ENCODE results near the gene HCLS1. TPM values are rescaled to one million over a fixed set of nuclear protein-coding genes. Genes with fewer than 3 reads are reported as not detected.
A peak's percentile ranks its signal among the peaks of the same experiment; 100 is the strongest.

Gene HCLS1
- total and polyA plus RNA-seq, 9 of the 15 experiments (the other 6 are each of a cell fraction or from before 2014, with no cell fraction given), result 4.8 to 34.1 (median 22.0) TPM

DNA sequence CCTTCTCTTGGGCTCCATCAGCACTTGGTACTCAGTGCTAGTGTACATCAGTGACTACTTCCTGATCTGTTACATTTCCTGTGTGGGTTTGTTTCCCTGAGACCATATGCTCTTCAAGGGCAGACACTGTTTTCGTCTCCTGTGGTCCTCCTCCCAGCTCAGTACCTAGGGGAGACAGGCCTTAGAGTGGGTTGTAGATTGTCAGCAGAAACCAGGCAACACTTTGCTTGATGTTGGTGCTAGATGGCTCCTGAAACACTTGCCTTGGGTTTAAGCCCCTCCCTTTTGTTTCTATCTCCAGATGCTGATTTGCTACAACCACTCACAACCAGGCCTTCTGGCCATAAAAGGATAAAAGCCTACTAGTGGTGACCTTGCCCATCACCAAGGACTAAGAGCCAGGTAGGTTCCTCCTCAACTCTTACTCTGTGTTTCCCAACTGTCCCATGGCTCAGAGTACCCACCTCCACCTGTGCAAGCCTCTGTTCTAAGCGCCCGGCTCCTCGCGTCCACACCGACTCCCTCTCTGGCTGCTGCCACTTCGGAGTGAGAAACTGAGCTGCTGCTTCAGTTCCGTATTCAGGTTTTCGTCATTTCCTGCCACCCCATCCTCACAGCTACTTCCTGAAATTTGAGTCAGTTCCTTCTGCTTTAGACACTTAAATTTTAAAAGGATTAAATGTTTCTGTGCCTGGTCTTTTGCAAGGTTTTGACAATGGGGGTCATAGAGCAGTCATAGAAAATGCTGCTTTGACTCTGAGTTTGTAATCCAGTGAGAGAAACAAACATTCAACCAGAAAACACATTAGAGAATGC, at the start of gene HCLS1 (continued):
- TF ChIP-seq, protein P1, sequence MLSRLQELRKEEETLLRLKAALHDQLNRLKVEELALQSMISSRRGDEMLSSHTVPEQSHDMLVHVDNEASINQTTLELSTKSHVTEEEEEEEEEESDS (CRISPR knock-in tag; IDR thresholded peaks at IDR 0.05), result no peak
- TF ChIP-seq IFI16 (CRISPR knock-in tag; IDR thresholded peaks at IDR 0.05), result no peak
- no peak for TF ChIP-seq ATF1 (CRISPR knock-in tag; IDR thresholded peaks at IDR 0.05)
- peak; percentile 74 for TF ChIP-seq ATF1 (tag; IDR thresholded peaks at IDR 0.05)
- no peak for TF ChIP-seq SLC30A9 (CRISPR knock-in tag; IDR thresholded peaks at IDR 0.05)
- TF ChIP-seq ZFP36 (IDR thresholded peaks at IDR 0.05; ENCODE audit: low read depth, low read length, partially characterized antibody), result no peak
- no peak for TF ChIP-seq TCF7 (IDR thresholded peaks at IDR 0.05; ENCODE audit: borderline replicate concordance)
- TF ChIP-seq RERE (CRISPR knock-in tag; IDR thresholded peaks at IDR 0.05; ENCODE audit: borderline replicate concordance), result no peak
- no peak for TF ChIP-seq ZNF347 (CRISPR knock-in tag; IDR thresholded peaks at IDR 0.05; ENCODE audit: low read depth)
- peak; percentile 27; the same call in 1 of the 2 replicates for TF ChIP-seq CTBP1 (IDR thresholded peaks at IDR 0.05; ENCODE audit: borderline replicate concordance)
- no peak for TF ChIP-seq U2AF1 (optimal IDR thresholded peaks at IDR 0.05; ENCODE audit: low read depth, low read length)
- TF ChIP-seq ESRRA (IDR thresholded peaks at IDR 0.05; ENCODE audit: borderline replicate concordance, low read depth), result peak; percentile 85
- no peak for TF ChIP-seq MNT (conservative IDR thresholded peaks at IDR 0.05)
- no peak for TF ChIP-seq ZNF274 (IDR thresholded peaks at IDR 0.05; ENCODE audit: borderline replicate concordance, low read depth, low read length)
- no peak for TF ChIP-seq CTCF (IDR thresholded peaks at IDR 0.05 in 2 of 3, conservative IDR thresholded peaks at IDR 0.05 in 1 of 3; ENCODE audit: insufficient read depth in 2 of 3, low read depth in 1 of 3, low read length in 3 of 3)
- no peak for TF ChIP-seq PHTF2 (CRISPR knock-in tag; IDR thresholded peaks at IDR 0.05)
- no peak for TF ChIP-seq STAT5A (IDR thresholded peaks at IDR 0.05; ENCODE audit: borderline replicate concordance, low read length)
- TF ChIP-seq POLR2B (IDR thresholded peaks at IDR 0.05; ENCODE audit: low read depth, partially characterized antibody), result peak; percentile 34
- no peak for TF ChIP-seq ZNF77 (CRISPR knock-in tag; IDR thresholded peaks at IDR 0.05)
- no peak for TF ChIP-seq ZNF121 (CRISPR knock-in tag; conservative IDR thresholded peaks at IDR 0.05)
